NCI-H128 (cell line): ENCODE data around the gene CXXC4.

Source experiments
- DNase-seq: peaks from one replicate; lab custom pipeline; 2025; ENCODE audit not compliant: unreplicated experiment; lab: John Stamatoyannopoulos, UW

Gene CXXC4

DNA sequence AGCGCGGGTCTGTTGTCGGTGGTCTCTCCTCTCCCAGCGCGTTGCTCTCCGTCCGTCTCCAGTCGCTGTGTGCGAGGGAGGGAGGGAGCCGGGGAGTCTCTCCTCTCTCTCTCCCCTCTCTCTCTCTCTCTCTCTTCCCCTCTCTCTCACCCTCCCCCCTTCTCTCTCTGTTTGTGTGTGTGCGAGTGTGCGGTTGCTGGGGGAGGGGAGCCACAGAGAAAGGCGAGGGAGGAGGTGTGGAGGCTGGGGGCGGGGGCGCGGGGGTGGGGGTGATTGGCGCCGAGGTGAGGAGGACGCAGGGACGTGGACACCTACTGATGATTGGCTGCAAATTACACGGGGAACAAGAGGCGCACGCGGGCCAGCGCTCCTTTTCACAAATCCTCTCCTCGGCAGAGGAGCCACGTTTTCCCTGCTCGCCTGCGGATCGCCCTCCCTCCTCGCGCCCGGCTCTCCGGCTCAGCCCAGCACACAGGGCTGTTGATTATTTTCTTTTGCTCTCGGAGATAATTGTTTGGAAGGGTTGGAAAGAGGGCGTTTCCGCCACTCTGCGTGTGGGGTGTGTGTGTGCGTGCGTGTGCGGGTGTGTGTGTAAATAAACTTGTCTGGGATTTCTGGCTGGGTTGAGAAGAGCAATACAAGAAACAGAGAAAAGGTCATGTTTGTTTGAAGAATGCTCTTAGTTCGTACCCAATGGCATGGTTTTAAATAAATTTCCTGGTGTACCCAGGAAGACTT lies at the start of gene CXXC4:
TSS of gene CXXC4 (minus strand) at position 73 of the 738 bp plus-strand sequence. CDS start 3,092 bp downstream, outside the sequence.
- peak; percentile 75 for DNase-seq

GRCh38 chr4:104533156-104533555 lies 38.5 kb upstream of the CXXC4 start:
- DNase-seq = no peak

GRCh38 chr4:104532677-104533076 lies 38.0 kb upstream of the CXXC4 start:
- DNase-seq = no peak

- DNase-seq = no peak
Measured at GRCh38 chr4:104531390-104531789, 36.7 kb upstream of the CXXC4 start.

DNA sequence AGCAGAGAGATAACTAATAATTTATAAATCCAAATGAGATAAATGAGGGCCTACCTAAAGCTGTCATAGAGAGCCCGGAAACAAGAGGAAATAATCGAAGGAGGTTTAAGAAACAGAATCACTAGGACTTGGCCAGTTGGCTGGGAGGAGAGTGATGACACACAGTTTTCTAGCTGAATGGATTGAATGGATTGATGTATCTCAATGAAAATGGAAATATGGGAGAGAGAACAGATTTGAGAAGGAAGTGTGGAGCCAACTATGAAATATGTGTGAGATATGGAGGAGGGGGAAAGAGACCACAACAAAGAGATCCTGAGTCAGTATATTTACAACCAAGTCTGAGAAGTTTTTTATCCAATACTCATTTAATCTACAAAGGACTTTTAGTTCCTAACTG lies 35.7 kb upstream of the CXXC4 start:
- no peak for DNase-seq

GRCh38 chr4:104524591-104524990 lies 29.9 kb upstream of the CXXC4 start:
- DNase-seq = no peak

- DNase-seq = no peak
Measured at GRCh38 chr4:104524026-104524425, 29.3 kb upstream of the CXXC4 start.

DNA sequence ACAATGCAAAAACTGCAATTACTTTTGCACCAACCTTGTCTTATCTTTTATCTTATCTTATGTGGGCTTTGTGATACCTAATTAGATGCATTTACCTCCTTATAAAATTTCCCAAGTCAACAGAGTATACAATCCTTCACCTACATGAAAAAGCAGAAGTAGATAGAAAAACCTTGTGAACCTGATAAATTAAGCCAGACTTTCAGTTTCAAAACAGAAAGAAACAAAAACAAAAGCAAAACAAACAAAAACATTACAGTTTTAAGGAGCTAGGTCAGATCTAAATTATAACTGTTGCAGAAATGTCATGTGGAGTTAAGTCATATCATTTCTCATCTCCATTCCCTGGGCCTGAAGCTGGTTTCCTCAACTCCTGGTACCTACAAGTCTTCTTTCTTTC lies 24.9 kb upstream of the CXXC4 start:
- DNase-seq = no peak

- DNase-seq = no peak
Measured at GRCh38 chr4:104516884-104517283, 22.2 kb upstream of the CXXC4 start.

- DNase-seq = no peak
Measured at GRCh38 chr4:104508224-104508623, 13.5 kb upstream of the CXXC4 start.

- no peak for DNase-seq
Measured at GRCh38 chr4:104507112-104507511, 12.4 kb upstream of the CXXC4 start.

- no peak for DNase-seq
Measured at GRCh38 chr4:104504536-104504935, 9.8 kb upstream of the CXXC4 start.

GRCh38 chr4:104502471-104502870 lies 7.8 kb upstream of the CXXC4 start:
- DNase-seq = no peak

- DNase-seq = no peak
Measured at GRCh38 chr4:104501290-104501689, 6.6 kb upstream of the CXXC4 start.

DNA sequence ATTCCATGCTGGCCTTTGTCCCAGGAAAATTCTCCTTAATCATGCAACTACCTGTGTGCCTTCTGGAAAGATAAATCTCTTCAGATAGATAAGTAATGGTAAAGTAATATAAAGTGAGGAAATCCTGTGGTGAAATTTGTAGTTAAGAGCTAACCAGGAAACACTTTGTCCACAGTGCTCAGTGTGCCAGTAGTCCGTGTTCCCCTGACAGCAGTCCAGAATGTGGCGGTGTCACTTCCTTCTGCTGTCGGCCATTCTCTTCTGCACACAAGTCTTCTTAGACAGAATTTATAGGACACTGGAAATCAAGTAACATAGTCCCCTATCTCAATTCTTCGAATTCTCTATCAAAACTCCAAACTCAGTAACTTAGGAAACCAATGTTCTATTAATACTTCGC lies 5.7 kb upstream of the CXXC4 start:
- DNase-seq = no peak

GRCh38 chr4:104494185-104494584 lies 509 bp downstream of the CXXC4 start:
- no peak for DNase-seq

GRCh38 chr4:104493081-104493831 lies 1.4 kb downstream of the CXXC4 start:
- no peak for DNase-seq

- no peak for DNase-seq
Measured at GRCh38 chr4:104492183-104492771, 2.4 kb downstream of the CXXC4 start.

DNA sequence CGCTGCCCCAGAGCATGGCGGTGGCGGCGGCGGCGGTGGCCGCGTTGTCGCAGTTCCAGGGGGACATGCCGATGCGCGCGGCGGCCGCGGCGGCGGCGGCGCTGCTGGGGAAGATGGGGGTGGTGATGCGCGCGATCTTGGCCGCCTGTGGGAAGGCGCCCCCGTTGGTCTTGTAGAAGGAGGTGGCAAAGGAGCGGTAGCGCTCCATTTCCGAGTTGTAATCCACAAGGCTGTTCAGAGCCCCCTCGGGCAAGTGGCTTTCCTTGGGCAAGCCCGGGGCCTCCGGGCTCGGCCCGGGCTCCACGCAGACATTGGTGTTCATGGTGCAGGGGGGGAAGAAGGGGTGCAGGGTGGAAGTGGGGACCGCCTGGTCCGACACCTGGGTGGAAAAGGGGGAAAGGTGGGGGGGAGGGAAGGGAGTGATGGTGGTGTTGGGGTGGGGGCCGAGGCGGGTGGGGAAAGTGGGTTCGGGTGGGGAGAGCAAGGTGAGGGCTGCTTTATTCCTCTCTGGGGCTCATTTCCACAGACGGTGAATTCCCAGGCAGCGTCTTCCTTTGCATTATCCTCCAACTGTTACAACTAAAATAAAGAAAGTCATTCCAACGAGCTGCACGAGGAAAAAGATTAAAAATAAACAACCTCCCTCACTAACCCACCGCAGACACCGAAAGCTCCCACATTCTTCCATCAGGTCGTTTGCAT lies 3.1 kb downstream of the CXXC4 start:
- no peak for DNase-seq

DNA sequence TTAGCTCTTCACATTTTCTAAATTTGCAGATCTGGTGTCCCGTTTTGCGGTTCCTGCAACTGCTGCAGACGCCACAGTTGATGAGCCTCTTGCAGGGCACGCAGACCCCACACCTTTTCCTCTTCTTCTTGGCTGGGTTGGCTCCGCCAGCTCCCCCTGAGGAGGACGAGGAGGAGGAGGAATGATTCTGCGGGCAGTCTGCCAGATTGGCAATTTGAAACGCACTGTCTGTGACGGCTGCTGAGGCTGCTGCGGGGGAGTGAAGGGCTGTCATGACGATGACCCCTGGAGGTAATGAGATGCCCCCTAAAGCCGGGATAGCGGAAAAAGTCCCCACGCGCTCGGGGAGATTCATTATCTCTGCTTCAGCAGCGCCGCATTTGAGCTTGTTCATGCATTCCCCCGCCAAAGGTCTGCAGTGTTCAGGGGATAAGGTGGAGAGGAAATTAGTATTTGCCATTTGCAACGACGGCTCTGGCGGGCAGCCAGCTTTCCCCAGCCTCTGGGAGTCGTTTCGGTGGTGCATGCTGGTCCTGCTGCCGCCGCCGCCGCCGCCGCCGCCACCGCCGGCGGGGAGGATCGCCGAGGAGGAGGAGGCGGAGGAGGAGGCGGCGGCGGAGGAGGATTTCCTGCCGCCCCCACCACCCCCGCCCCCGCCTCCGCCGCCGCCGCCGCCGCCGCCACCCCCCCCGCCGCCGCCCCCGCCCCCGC lies 3.8 kb downstream of the CXXC4 start:
- DNase-seq = peak; percentile 85
